HG02610 (cell line): ENCODE results near the gene ARHGAP18.

Experiments
- ATAC-seq: cut with Tn5 transposase; IDR thresholded peaks from one replicate; pipeline ENCODE4 v1.9.1; 2021; ENCODE audit warnings: mild to moderate bottlenecking, moderate library complexity; ENCODE audit not compliant: unreplicated experiment

The ARHGAP18 gene

GRCh38 chr6:129709769-129710449 is at the start of gene ARHGAP18:
ARHGAP18 (minus strand) TSS chr6:129710177; CDS start chr6:129710136, 41 bp downstream.
- ATAC-seq = peak; percentile 98

- no peak for ATAC-seq
These were observed 45.8 kb upstream of the ARHGAP18 start for GRCh38 chr6:129755787-129756186.

- ATAC-seq = no peak
These were observed 44.8 kb upstream of the ARHGAP18 start for GRCh38 chr6:129754750-129755149.

- no peak for ATAC-seq
These were observed 43.4 kb upstream of the ARHGAP18 start for GRCh38 chr6:129753422-129753821.

GRCh38 chr6:129751384-129751783 is 41.4 kb upstream of the ARHGAP18 start:
- no peak for ATAC-seq

- no peak for ATAC-seq
These were observed 40.4 kb upstream of the ARHGAP18 start for GRCh38 chr6:129750360-129750759.

- peak; percentile 24 for ATAC-seq
These were observed 39.8 kb upstream of the ARHGAP18 start for GRCh38 chr6:129749749-129750120.

- no peak for ATAC-seq
These were observed 39.1 kb upstream of the ARHGAP18 start for GRCh38 chr6:129748901-129749748.

GRCh38 chr6:129748212-129748900 is 38.4 kb upstream of the ARHGAP18 start:
- peak; percentile 93 for ATAC-seq

GRCh38 chr6:129747588-129748112 is 37.7 kb upstream of the ARHGAP18 start:
- ATAC-seq = no peak

- ATAC-seq = no peak
These were observed 34.9 kb upstream of the ARHGAP18 start for GRCh38 chr6:129744880-129745237.

- no peak for ATAC-seq
These were observed 34.4 kb upstream of the ARHGAP18 start for GRCh38 chr6:129744201-129744879.

GRCh38 chr6:129740013-129740412 is 30.0 kb upstream of the ARHGAP18 start:
- ATAC-seq = no peak

GRCh38 chr6:129736105-129736504 is 26.1 kb upstream of the ARHGAP18 start:
- no peak for ATAC-seq

- ATAC-seq = no peak
These were observed 23.3 kb upstream of the ARHGAP18 start for GRCh38 chr6:129733290-129733689.

GRCh38 chr6:129732542-129732941 is 22.6 kb upstream of the ARHGAP18 start:
- ATAC-seq = no peak

GRCh38 chr6:129732034-129732433 is 22.1 kb upstream of the ARHGAP18 start:
- no peak for ATAC-seq

GRCh38 chr6:129731428-129731827 is 21.5 kb upstream of the ARHGAP18 start:
- no peak for ATAC-seq

- ATAC-seq = peak; percentile 60
These were observed 20.6 kb upstream of the ARHGAP18 start for GRCh38 chr6:129730477-129731165.

- ATAC-seq = no peak
These were observed 16.7 kb upstream of the ARHGAP18 start for GRCh38 chr6:129726650-129727049.
